ENCODE results near the gene KRI1.

The KRI1 gene

DNA sequence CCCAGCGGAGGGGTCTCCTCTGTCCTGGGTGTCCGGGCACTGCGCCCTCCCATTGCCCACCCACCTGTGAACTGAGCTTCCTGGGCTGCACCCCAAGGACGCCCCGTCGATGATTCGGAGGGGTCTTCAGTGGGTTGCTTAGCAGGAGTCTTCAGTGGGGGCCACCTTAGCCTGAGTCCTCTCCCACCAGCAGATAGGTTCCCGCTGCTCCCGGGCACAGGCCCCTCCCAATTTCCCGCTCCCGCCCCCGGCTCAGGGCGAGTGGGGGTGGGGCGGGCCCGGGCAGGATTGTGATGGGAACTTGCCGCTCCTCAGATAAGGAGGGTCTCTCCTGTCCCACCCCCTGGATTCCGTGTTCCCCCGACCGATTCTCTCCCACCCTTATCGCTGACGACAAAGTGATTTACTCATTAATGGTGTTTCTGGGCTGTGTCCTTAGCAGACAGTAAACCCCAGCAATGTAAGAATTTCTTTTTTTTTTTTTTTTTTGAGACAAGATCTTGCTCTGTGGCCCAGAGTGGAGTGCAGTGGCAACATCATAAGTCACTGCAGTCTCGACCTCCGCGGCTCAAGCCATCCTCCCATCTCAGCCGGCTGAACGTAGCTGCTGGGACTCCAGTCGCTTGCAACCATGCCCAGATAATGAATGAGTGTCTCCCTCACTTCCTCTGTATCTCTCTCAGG is 47.9 kb downstream of the KRI1 start:
- peak; percentile 32 for DNase-seq

DNA sequence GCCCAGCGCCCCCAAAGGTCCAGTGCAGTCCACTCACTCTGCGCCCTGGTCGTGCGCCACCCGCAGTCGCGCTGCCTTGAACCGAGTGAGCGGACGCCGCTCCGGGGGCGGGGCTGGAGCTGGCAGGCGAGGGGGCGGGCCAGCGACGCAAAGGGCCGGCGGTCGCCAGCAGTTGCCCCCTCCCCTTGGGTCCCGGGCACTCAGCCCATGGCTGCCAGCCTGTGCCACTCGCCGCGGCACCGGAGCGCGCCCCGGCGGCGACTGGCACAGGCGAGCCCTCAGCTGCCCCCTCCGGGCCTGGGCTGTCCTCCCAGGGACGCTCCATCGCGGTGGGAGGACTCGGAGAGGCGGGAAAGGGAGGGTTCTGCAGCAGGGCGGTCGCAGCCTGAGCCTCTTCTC is 48.5 kb downstream of the KRI1 start, which contains the start of gene S1PR5:
Gene S1PR5 (minus strand): TSS at position 87 of the 399 bp plus-strand sequence. CDS start 2,436 bp downstream, outside the sequence.
- DNase-seq: peak; percentile 34

DNA sequence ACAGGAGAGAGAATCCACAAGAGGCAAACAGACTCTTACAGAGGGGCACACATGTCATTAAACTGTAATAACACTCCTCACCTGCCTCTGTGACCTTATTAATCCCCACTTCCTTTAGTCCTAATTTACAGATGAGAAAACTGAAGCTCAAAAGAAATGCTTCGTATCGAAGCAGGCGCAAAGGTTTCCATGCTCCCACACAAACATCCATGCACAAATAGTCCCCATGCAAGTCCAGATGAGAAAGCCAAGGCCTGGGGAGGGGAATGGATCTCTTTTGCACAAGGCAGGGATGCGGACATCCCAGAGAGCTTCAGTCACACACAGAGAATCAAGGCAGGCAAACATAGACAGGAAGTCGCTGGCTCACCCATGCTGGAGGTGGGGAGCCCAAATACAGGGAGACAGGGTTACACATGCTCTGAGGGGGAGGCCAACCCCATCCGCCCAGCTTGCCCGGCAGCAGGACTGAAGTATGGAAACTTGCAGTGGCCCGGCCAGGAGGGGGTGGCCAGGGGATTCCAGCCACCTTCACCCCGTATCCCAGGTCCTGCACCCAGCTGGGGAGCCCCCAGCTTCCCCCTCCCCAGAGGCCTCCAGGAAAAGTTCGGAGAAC is 49.0 kb downstream of the KRI1 start:
- peak; percentile 21 for DNase-seq

DNA sequence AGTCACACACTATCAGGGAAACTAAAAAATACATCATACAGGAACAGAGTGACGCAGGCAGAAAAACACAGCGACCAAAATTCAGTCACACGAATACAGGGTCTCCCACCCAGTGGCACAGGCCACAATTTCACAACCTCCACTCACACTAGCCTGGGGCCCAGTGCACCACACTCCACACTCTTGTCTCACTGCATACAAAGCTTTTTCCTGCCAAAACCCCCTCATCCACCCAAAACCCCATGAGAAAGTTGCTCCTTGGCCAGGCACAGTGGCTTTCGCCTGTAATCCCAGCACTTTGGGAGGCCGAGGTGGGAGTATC is 49.8 kb downstream of the KRI1 start:
- peak; percentile 65 for DNase-seq

DNA sequence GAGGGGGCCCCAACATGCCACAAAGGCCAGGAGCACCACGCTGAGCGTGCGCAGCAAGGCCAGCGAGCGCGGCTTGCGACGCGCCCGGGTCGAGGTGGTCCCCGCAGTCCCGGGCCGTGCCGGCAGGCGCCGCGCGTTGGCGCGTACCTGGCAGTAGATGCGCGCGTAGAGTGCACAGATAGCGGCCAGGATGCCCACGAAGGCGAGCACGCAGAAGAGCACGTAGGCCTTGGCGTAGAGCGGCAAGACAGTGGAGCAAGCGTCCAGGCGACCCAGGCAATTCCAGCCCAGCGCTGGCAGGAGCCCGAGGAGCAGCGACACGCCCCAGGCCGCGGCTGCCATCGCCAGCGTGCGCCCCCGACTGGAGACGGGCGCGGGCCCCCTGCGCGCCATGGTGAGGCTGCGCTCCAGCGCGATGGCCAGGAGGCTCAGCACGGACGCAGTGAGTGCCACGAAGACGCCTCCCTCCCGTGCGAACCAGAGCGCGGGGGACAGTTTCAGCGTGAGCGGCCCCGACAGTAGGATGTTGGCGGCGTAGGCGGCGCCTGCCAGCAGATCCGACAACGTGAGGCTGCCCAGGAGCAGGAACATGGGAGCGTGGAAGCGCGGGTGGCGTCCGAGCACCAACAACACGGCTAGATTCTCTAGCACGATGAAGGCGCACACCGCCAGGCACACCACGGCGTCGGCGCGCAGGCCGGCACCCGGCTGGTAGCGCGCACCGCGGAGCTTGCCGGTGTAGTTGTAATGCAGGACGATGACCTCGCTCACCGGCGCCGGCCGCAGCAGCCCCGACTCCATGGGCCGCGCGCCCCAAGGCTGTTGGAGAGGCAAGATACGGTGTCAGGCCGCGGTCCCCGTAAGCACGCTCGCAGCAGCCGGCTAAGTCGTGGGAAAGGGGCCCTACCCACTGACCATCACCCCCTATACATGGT is 51.3 kb downstream of the KRI1 start:
- peak; percentile 49 for DNase-seq

DNA sequence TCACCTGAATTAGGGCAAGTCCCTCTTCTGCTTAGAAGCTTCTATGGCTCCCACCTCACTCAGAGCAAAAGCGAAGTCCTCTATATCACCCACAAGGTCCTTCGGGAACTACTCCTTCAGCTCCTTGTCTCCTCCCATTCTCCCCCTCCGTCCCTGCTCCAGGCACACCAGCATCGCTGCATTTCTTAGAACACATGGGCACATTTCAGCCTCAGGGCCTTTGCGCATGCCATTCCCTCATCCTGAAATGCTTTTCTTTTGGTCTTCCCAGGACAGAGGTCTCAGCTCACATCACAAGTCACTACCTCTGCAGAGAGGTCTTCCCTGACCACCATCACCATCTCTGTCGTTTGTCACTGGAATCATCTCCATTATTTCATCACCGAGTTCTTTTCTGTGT is 52.6 kb downstream of the KRI1 start:
- DNase-seq: no peak

DNA sequence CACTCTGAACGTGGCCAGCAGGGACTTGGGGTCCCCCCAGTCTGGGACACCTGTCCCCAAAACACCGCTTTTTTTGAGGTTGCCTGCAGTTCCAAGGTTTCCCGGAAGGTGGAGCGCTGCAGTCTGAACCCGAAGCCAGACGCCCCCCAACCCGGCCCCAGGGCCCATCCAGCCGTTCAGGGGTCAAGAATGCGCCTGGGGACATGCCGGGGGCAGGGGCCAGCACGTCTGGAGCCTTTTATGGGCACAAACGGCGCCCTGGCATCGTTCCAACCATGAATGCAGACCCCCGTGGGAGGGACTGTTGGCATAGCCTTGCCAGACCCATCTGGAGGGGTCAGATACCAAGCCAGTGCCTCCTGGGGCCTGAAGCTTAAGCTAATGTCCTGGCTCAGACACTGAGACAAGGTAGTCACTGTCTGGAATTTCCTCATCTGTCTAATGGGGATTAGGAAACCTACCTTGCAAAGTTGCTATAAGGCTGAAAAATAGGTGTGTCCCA is 55.5 kb downstream of the KRI1 start:
- peak; percentile 70 for DNase-seq

DNA sequence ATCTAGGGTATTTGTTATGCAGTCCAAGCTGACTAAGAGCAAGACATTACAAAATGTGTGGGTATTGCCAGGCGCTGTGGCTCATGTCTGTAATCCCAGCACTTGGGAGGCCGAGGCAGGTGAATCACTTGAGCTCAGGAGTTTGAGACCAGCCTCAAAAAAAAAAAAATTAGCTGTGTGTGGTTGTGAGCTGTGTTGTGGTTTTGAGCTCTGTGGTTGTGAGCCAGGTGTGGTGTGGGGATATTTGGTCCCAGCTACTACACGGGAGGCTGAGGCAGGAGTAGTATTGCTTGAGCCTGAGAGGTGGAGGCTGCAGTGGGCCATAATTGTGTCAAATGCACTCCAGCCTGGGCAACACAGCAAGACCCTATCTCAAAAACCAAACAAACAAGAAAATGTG is 57.1 kb downstream of the KRI1 start:
- DNase-seq: peak; percentile 21

DNA sequence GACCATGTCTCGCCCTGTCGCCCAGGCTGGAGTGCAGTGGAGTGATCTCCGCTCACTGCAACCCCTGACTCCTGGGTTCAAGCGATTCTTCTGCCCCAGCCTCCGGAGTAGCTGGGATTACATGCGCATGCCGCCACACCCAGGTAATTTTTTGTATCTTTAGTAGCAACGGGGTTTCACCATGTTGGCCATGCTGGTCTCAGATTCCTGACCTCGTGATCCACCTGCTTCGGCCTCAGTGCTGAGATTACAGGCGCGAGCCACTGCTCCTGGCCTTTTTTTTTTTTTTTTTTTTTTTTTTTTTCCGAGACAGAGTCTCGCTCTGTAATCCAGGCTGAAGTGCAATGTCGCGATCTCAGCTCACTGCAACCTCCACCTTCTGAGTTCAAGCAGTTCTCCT is 57.8 kb downstream of the KRI1 start:
- DNase-seq: no peak

DNA sequence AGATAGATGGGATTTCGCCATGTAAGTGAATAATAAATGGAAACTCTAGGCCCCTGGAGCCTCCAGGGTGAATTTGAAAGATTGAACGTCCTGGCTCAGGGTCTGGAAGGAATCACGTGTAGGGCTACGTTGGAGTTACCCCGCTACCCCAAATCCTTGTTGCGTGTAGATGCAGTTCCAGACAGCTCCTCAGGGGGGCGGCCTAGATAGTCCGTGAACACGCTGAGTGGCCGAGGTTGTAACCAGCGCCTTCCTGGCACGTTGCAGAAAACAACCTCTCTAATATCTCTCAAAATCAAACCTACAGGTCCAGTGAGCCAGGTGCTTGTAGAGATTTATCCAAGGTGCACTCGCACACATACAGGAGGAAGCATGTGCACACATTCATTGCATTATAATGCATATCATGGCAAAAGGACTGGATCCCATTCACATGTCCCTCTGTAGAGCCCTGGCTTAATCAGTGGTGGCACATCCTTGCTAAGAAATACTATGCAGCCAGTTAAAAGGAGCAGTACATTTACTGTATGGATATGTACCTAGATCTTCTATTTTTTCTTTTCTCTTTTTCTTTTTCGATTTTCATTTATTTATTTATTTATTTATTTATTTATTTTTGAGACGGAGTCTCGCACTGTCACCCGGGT is 60.1 kb downstream of the KRI1 start:
- DNase-seq: peak; percentile 86
